GM19351 (cell line): ENCODE data around the gene FOXP3.

Experiments
- ATAC-seq: cut with Tn5 transposase; IDR thresholded peaks from one replicate; pipeline ENCODE4 v1.9.1; 2021; ENCODE audit warnings: mild to moderate bottlenecking, moderate library complexity; ENCODE audit not compliant: unreplicated experiment

The FOXP3 gene

GRCh38 chrX:49226946-49227345 is 37.6 kb downstream of the FOXP3 start:
- no peak for ATAC-seq

GRCh38 chrX:49225858-49226257 is 38.7 kb downstream of the FOXP3 start:
- ATAC-seq: no peak

- ATAC-seq: no peak
Measured at GRCh38 chrX:49221868-49222267, 42.6 kb downstream of the FOXP3 start.

GRCh38 chrX:49220100-49220499 is 44.4 kb downstream of the FOXP3 start:
- ATAC-seq: no peak

DNA sequence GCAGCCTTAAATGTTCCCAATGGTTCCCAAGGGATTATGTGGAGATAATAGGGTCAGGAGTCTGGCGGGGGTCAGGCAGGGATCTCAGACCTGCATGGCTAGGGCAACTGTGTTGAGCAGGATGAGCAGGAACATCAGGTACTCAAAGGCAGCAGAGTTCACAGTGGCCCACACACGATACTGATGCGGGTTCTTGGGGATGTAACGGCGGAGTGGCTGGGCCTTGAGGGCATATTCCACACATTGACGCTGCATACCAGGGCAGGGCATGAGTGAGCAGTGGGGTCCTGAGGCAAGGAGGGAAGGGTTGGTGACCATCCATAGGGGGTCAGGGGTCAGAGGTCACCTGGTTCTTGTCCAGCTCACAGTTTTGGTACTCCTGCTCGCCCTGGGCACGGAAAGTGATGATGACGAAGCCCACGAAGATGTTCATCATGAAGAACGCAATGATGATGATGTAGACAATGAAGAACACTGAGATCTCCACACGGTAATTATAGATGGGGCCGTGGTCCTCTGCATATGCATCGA is 49.4 kb downstream of the FOXP3 start:
- no peak for ATAC-seq

GRCh38 chrX:49214416-49214815 is 50.1 kb downstream of the FOXP3 start:
- ATAC-seq: no peak

GRCh38 chrX:49212861-49213260 is 51.6 kb downstream of the FOXP3 start:
- ATAC-seq: no peak

GRCh38 chrX:49212209-49212608 is 52.3 kb downstream of the FOXP3 start:
- ATAC-seq: no peak

DNA sequence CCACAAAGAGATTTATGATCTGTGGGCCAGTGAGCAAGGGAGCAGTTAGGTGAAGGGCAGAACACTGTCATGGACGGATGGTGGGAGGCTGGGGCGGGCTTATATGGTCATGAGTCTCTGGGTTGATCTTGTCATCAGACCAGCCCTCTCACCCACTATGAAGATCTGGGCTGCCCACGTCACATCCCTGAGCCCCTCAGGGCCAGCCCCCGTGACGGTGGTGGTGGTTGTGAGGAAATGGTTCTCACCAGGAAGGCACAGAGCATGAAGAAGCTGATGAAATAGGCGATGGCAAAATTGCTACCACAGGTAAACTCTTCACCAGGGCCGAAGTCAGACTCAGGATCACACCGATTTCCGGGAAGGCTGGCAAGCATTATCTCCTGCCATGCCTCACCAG is 53.4 kb downstream of the FOXP3 start:
- ATAC-seq: no peak

DNA sequence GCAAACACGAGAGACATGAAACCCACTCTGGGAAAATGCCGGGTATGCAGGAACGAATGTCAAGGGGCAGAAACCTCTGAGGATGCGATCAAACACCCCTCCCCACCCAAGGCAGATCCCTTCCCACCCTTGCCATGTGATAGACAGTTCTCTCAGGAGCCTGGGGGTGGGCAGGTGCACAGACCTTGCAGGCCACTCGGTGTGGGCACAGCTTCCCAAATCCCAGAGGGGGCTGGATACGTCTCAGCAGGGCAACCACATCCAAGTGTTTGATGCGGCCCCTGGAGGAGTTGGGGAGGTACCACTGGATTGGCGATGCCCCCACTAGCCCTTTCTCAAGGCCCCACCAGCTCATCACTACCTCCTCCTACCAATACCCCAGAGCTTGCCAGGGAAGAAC is 54.1 kb downstream of the FOXP3 start:
- no peak for ATAC-seq

DNA sequence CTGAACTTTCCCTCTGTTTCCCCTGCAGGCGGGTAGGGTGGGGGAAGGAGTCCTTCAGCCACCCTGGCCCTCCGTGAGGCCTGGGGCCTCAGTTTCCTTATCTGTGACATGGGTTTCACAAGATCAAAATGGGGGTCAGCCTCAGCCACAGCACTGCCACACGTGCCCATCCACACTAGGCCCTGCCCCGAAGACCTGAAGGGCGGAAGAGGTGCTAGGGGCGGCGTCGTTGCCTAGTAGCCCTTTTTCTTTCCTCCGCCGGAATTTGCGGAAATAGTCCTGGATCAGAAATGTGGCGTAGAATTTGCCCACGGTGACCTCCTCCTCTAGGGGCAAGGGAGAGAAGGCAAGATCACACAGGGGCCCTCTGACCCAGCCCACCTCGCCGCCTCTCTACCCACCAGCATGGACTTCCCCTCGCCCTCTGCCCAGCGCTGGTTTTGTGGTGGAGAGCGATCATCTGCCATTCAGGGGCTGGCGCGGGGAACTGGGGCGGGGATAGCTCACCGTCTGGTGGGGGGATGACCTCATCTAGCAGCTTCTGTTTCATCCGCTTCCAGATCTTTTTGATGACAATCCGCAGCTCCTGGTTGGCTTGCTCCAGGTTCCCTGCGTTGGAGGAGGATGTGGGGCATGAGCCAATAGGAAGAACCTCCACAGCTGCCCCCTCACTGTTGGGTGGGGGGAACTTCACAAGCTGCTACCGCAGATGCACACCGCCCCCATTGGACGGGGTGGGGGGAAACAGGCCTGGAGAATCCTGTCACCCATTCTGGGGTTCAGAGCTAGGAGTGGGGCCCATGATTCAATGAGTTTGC is 54.9 kb downstream of the FOXP3 start:
- ATAC-seq: no peak

GRCh38 chrX:49208399-49208798 is 56.1 kb downstream of the FOXP3 start:
- ATAC-seq: no peak

DNA sequence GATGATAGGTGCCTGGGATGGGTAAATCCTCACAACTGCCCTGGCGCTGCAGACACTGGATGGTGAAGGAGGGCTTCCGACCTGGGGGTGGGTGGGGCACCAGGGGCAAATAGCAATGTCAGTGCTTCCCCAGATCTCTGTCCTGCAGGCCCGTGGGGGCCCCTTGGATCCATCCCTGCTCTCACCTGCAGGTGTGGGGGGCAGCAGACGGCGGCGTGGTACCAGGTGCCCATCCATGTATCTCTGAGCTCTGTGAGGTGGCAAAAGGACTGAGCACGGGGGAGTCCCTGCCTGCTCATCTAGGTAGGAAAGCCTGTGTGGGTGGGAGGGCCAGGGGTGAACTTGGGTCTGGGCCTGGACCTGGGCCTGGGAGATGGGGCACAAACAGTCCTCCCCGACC is 58.0 kb downstream of the FOXP3 start:
- no peak for ATAC-seq

GRCh38 chrX:49205443-49205842 is 59.1 kb downstream of the FOXP3 start:
- ATAC-seq: no peak

DNA sequence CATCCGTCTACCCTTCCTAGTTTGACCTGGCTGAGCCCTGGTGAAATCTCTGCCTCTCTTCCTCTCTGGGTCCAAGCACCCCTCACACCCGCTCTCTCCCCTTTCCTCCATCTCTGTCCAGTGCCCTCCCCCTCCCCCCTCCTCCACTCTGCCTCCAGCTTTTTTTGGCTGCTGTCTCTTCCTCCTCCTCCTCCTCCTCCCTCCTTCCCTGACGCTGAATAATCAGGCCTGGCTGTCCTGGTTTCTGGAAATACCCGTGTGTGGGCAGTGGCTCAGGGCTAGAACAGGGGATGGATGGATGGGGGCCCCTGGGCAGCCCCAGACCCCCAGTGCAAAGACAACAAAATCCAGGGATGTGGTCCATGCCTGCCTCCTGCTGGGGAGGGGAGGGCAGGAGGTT is 59.8 kb downstream of the FOXP3 start:
- ATAC-seq: no peak

DNA sequence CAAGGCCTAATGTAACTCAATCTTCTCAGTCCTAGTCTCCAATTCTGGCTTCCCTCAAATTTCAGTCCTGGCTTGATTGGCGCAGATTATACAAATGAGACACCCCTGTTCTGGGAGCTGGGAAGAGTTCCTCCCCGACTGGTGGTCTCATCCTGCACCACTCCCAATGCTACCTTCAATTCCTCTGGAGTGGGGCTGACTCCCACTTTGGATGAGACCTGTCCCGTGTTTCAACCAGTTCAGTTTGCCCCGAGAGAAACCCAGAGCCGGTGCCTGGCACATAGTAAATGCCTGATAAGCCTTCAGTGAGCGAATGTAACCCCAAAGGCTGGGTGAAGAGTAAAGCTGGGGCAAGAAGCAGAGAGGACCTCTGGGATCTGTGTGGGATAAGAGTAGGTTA is 60.5 kb downstream of the FOXP3 start:
- ATAC-seq: no peak

- no peak for ATAC-seq
Measured at GRCh38 chrX:49203536-49203935, 61.0 kb downstream of the FOXP3 start.

GRCh38 chrX:49202022-49202421 is 62.5 kb downstream of the FOXP3 start:
- ATAC-seq: no peak
